Progenitor cell of endocrine pancreas (in vitro differentiated cells): ENCODE results near the gene ANKRD22. TPM values are rescaled to one million over a fixed set of nuclear protein-coding genes. Genes with fewer than 3 reads are reported as not detected.

Source experiments
- DNase-seq: peaks from one replicate; pipeline ENCODE4 v3.0.0; 2021; ENCODE audit warnings: low spot score; ENCODE audit not compliant: unreplicated experiment
- H3K27ac Mint-ChIP-seq: 2 replicates; pipeline ENCODE4 v1.8.0; 2021; ENCODE audit warnings: mild to moderate bottlenecking, moderate library complexity, mixed read lengths
- H3K27me3 Mint-ChIP-seq: 2 replicates; pipeline ENCODE4 v1.8.0; 2021; ENCODE audit warnings: mixed read lengths
- H3K36me3 Mint-ChIP-seq: 2 replicates; pipeline ENCODE4 v1.8.0; 2022; ENCODE audit warnings: mixed read lengths; ENCODE audit not compliant: insufficient read depth
- H3K4me1 Mint-ChIP-seq: 2 replicates; pipeline ENCODE4 v1.8.0; 2021; ENCODE audit warnings: low read depth, mixed read lengths
- H3K4me3 Mint-ChIP-seq: 2 replicates; pipeline ENCODE4 v1.8.0; 2021; ENCODE audit warnings: low read depth, mild to moderate bottlenecking, moderate library complexity, mixed read lengths
- H3K9me3 Mint-ChIP-seq: 2 replicates; pipeline ENCODE4 v1.8.0; 2021; ENCODE audit warnings: low read depth, mixed read lengths
- CTCF ChIP-seq: fragments of 200-600 bp; sonication (generic); IDR thresholded peaks from one replicate; pipeline ENCODE4 v1.5.0; 2021; ENCODE audit warnings: antibody characterized with exemption, mild to moderate bottlenecking; ENCODE audit not compliant: unreplicated experiment
- total RNA-seq: library from RNA; stranded (reverse); gene quantifications from 2 replicates; pipeline ENCODE4 v1.2.1, GENCODE V29; 2021

The ANKRD22 gene
- total RNA-seq, 1 donor from 2014 or later: not detected

- Mint-ChIP-seq H3K4me3 (no peak overlapping the region), H3K27me3 (peaks cover 24% of the 10 kb centered on the region), H3K27ac (no peak overlapping the region), H3K9me3 (no peaks in the 10 kb centered on the region), H3K36me3 (no peaks in the 10 kb centered on the region), H3K4me1 (no peaks in the 10 kb centered on the region)
- peak; percentile 70 for DNase-seq
- TF ChIP-seq CTCF: peak; percentile 94
These were observed 16.3 kb downstream of the ANKRD22 start for GRCh38 chr10:88835096-88835909.

GRCh38 chr10:88833723-88834122 lies 17.9 kb downstream of the ANKRD22 start:
- Mint-ChIP-seq H3K9me3 (no peaks in the 10 kb centered on the region), H3K4me3 (no peak overlapping the region), H3K4me1 (no peaks in the 10 kb centered on the region), H3K27me3 (peaks cover 24% of the 10 kb centered on the region), H3K36me3 (no peaks in the 10 kb centered on the region), H3K27ac (no peak overlapping the region)
- DNase-seq: no peak
- no peak for TF ChIP-seq CTCF

GRCh38 chr10:88833156-88833555 lies 18.5 kb downstream of the ANKRD22 start:
- Mint-ChIP-seq H3K4me3 (no peak overlapping the region), H3K4me1 (peaks cover 2% of the 10 kb centered on the region), H3K9me3 (no peaks in the 10 kb centered on the region), H3K36me3 (no peaks in the 10 kb centered on the region), H3K27ac (no peak overlapping the region), H3K27me3 (peaks cover 24% of the 10 kb centered on the region)
- TF ChIP-seq CTCF: no peak
- no peak for DNase-seq

- Mint-ChIP-seq H3K36me3 (no peaks in the 10 kb centered on the region), H3K4me3 (no peak overlapping the region), H3K9me3 (no peaks in the 10 kb centered on the region), H3K27ac (no peak overlapping the region), H3K27me3 (peaks cover 27% of the 10 kb centered on the region), H3K4me1 (peaks cover 2% of the 10 kb centered on the region)
- TF ChIP-seq CTCF: no peak
- no peak for DNase-seq
These were observed 19.3 kb downstream of the ANKRD22 start for GRCh38 chr10:88832376-88832775.

GRCh38 chr10:88831709-88832108 lies 19.9 kb downstream of the ANKRD22 start:
- Mint-ChIP-seq H3K27ac (no peak overlapping the region), H3K9me3 (no peaks in the 10 kb centered on the region), H3K4me3 (no peak overlapping the region), H3K4me1 (peaks cover 2% of the 10 kb centered on the region), H3K27me3 (peaks cover 27% of the 10 kb centered on the region), H3K36me3 (no peaks in the 10 kb centered on the region)
- no peak for TF ChIP-seq CTCF
- no peak for DNase-seq
